HG03095 (cell line): ENCODE measurements around the gene GPRC5C.

Experiments used
- ATAC-seq: cut with Tn5 transposase; IDR thresholded peaks from one replicate; pipeline ENCODE4 v1.9.1; 2021; ENCODE audit warnings: moderate library complexity; ENCODE audit not compliant: unreplicated experiment

The GPRC5C gene

GRCh38 chr17:74432424-74432690, 469 bp downstream of the GPRC5C start:
- ATAC-seq, result no peak

GRCh38 chr17:74432766-74433391, 991 bp downstream of the GPRC5C start:
- ATAC-seq, result no peak

GRCh38 chr17:74433421-74434121, 1.7 kb downstream of the GPRC5C start:
- no peak for ATAC-seq

- no peak for ATAC-seq
These were observed 4.0 kb downstream of the GPRC5C start for GRCh38 chr17:74435775-74436359.

GRCh38 chr17:74437702-74438101, 5.8 kb downstream of the GPRC5C start:
- ATAC-seq, result no peak

- no peak for ATAC-seq
These were observed 8.0 kb downstream of the GPRC5C start for GRCh38 chr17:74439691-74440567.

GRCh38 chr17:74441537-74441936, 9.6 kb downstream of the GPRC5C start:
- ATAC-seq, result no peak

GRCh38 chr17:74442291-74442669, 10.4 kb downstream of the GPRC5C start:
- ATAC-seq, result no peak

- ATAC-seq, result peak; percentile 56
These were observed 11.0 kb downstream of the GPRC5C start for GRCh38 chr17:74442670-74443515.

- ATAC-seq, result no peak
These were observed 11.8 kb downstream of the GPRC5C start for GRCh38 chr17:74443516-74444296.

GRCh38 chr17:74444406-74444805, 12.5 kb downstream of the GPRC5C start:
- no peak for ATAC-seq

- ATAC-seq, result no peak
These were observed 13.3 kb downstream of the GPRC5C start for GRCh38 chr17:74445158-74445557.

GRCh38 chr17:74446551-74447500, 14.9 kb downstream of the GPRC5C start:
- no peak for ATAC-seq

- no peak for ATAC-seq
These were observed 15.8 kb downstream of the GPRC5C start for GRCh38 chr17:74447628-74448159.

GRCh38 chr17:74448756-74449155, 16.9 kb downstream of the GPRC5C start:
- no peak for ATAC-seq

- ATAC-seq, result no peak
These were observed 17.4 kb downstream of the GPRC5C start for GRCh38 chr17:74449306-74449705.

- no peak for ATAC-seq
These were observed 17.9 kb downstream of the GPRC5C start for GRCh38 chr17:74449773-74450172.

- no peak for ATAC-seq
These were observed 18.3 kb downstream of the GPRC5C start for GRCh38 chr17:74450231-74450630.
